Measurements from ENCODE around the gene TEX13D.
"Not testable (repeated sequence)": the region's sequence is repeated elsewhere in the genome, so short reads cannot be mapped to it uniquely, and the experiment has no call there.

The TEX13D gene

GRCh38 chrX:124332481-124333424 is at the start of gene TEX13D:
Gene TEX13D (plus strand): TSS chrX:124332660. CDS start chrX:124332918, 258 bp downstream.
- DNase-seq: no peak

DNA sequence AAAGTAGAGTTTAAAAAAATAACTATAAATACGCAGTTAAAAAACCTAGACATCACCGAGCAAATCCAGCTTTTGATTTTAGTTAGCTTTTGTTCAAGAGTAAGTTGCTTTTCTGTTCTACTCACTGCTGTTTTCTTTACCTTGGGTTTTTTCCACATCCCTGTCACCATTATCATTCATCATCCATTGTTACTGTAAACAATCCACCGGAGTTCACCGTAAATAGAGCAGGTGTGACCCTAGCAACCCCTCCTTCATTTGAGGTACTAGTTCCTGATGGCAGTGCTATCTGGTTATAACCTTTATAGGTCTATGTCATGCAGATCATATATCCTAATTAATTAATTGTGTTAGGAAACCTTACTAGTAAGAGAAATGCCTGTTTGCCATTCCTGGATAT is 43.0 kb upstream of the TEX13D start:
- DNase-seq: no peak

DNA sequence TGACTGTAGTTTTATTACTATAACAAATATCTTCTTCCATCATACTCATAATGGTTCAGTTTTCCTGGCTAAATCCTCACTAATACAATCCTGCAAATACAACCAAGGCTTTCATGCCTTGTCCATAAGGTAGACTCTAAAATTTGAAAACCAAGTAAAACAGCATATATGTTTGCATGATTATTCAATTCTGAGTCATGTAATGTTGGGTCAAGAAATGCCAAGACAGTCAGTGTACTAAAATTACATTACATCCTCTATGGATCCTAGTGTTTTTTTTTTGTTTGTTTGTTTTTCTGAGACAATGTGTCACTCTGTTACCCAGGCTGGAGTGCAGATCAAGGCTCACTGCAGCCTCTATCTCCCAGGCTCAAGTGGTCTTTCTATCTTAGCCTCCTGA is 38.6 kb upstream of the TEX13D start:
- DNase-seq: no peak

DNA sequence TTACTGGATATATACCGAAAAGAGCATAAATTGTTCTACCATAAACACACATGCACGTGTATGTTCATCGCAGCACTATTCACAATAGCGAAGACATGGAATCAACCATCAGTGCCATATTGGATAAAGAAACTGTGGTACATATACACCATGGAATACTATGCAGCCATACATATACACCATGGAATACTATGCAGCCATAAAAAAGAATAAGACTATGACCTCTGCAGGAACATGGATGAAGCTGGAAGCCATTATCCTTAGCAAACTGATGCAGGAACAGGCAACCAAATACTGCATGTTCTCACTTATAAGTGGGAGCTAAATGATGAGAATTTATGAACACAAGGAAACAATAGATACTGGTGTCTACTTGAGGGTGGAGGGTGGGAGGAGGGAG is 33.1 kb upstream of the TEX13D start:
- not testable (repeated sequence) for DNase-seq

DNA sequence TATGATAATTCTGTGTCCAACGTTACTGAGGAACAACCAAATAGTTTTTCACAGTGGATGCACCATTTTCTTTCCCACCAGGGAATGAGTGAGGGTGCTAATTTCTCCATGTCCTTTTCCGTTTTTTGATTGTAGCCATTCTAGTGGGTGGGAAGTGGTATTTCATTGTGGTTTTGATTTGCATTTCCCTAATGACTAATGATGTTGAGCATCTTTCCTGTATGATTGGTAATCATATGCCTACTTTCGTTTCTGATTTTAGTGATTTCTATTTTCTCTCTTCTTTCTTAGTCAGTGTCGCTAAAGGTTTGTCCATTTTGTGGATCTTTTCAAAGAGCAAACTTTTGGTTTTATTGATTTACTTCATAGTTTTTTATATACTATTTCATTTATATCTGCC is 32.1 kb upstream of the TEX13D start:
- DNase-seq: no peak

DNA sequence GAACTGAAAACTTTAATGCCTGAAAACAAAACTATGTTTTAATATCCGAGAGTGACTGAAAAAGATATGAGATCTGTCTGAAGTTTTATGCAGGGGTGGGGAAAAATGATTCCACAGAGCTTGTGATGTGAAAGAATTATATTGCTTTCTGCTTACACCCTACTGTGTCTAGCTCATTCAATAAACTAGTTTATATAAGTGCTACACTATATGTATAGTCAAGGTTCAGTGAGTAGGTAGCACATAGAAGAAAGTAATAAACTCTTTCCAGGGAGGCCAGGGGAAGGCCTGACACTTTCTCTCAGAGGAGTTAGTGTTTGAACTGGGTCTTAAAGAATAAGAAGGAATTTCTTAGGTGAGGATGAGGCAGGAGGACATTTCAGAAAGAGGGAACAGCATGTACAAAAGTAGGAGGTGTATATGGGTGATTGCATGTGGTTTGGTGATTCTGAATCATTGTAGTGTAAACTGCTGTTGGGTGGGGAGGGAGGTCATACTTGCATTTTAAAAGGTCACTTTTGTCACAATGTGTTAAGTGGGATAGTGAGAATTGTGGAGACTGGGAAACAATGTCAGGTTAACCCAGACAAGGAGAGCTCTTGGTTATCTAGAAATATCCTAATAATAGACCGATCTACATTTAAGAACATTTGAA is 25.1 kb upstream of the TEX13D start:
- no peak for DNase-seq

- no peak for DNase-seq
These were observed 6.7 kb upstream of the TEX13D start for GRCh38 chrX:124325732-124326131.

DNA sequence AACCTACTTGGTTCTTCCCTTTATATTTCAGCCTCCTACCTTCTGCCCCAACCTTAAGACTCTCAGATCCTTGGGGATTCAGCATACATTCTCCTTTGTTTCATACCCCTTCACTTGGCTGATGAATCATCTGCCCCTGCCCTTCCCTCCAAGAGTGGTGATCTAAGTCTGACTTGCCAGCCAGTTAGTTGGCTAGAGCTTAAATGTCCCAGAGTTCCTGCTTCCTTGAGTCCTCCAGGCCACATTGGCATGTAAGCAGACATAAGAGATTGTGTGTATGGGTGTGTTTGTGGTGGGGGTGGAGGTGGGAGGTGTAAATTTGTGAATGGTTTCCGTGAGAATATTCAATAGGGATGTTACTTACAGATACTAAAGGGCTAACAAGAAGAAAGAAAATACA is 3.7 kb upstream of the TEX13D start:
- DNase-seq: no peak

- DNase-seq: no peak
These were observed 1.4 kb downstream of the TEX13D start for GRCh38 chrX:124333862-124334261.

- not testable (repeated sequence) for DNase-seq
These were observed 2.1 kb downstream of the TEX13D start for GRCh38 chrX:124334555-124334954.

- DNase-seq: no peak
These were observed 3.1 kb downstream of the TEX13D start for GRCh38 chrX:124335598-124335997.

GRCh38 chrX:124337916-124338315 is 5.5 kb downstream of the TEX13D start:
- DNase-seq: no peak

DNA sequence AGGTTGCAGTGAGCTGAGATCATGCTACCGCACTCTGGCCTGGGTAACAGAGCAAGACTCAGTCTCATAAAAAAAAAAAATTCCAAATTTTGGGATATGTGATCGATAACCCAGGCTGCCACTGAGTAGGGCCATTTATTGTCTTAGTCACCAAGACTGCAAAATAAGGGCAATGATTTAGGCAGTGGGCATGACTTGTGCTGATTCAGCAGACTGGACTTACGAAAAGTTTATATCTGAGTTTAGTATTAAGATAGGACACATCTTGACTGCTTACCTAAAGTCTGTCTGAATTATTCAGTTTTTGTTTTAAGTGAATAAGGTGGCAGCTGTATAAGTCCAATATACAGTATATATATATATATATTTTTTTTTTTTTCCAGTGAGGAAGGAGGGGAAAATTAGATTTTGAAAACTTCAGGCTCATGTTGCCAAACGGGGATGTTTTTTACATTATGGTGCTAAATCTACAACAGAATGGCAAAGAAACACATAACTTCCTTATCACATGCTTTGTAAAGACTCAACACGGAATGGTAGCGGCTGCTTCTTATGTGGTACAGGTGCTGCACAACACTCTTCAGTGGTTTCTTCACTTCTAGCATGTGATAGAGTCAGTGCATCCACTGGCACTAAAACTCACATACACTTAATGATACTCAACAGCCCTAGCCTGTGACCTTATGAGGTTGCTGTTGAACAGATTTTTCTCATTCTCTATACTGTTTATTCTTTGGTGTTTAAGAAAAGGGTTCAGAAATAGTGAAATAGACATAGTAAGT is 6.5 kb downstream of the TEX13D start:
- peak; percentile 43 for DNase-seq

DNA sequence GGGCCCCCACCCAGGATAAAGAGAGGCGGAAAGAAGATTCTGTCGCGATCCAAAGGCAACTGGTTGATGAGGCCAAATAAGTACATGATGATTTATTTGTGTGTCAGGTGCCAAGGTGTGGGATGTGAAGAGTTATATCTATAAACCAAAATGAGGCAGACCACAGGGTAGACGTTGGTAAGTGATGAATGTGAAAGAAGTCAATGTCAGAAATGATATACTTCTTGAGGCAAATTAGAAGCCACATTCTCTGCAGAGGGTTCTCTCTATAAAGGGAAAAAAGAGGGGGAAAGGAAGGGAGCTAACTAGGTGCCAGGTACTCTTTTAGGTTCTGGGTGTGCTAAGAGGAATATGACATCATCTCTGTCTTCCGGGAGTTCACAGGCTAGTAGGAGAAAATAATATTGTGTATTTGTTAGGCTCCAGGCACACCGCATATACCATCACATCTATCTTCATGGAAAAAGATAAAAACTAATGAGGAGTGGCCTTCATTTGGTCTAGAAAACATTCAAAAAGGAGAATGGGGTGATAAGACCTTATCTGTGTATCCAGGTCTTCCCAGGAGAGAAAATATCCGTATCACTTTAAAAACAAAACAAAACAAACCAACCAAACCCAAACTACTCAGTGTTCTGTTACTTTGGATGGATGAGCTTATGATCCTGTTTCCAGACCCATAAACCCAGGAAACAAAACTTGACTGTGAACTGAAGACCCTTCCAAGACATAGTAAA is 9.1 kb downstream of the TEX13D start:
- DNase-seq: no peak

DNA sequence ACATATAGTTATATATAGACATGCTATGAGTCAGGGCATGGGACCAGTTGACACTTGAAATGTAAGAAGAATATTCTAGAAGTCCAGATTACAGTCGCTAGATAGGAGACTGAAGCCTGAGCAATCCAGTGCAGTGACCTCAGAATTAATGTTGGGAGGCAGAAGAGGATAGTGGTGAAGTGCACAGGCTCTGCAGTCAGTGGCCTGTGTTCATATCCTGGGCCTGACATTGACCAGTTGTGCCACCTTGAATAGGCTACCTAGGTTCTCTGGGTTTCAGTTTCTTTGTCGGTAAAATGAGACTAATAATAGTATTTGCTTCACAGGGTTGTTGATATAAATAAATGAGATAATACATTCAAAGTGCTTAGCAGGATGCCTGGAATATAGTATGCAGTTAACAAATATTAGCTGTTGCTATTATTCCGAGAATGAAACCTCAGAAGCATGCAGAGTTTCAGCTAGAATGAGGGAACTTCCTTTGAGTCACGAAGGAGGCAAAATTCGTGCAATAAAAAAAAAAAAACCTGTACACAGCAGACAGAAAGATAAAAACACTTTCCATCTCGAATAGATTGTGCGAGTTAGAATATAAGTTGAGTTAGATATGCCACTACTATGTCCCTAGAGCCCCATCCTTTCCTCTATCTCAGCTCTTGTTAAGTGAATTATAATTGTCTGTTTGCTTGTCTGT is 9.9 kb downstream of the TEX13D start:
- no peak for DNase-seq

DNA sequence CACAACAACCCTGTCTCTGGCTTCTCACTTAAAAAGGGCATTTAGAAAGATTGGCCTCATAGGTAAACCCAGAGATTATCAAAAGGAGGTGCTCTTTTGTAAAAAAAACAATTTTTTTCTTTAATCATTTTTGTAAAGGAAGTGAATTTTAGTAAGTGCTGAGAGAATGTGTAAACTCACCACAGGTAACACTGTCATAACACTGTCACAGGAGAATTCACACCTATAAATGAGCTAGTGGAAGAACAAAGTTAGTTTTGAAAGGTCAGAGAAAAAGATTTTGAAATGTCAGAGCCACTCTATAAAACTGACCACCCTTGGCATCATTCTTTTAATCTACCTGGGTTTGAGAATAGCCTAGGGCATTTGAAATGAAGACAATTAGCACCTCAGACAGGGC is 10.6 kb downstream of the TEX13D start:
- no peak for DNase-seq

GRCh38 chrX:124344246-124344645 is 11.8 kb downstream of the TEX13D start:
- no peak for DNase-seq

- peak; percentile 21 for DNase-seq
These were observed 13.8 kb downstream of the TEX13D start, which contains the start of gene SH2D1A for GRCh38 chrX:124346117-124346876. Gene SH2D1A (plus strand): TSS chrX:124346563. CDS start chrX:124346643, 80 bp downstream.

DNA sequence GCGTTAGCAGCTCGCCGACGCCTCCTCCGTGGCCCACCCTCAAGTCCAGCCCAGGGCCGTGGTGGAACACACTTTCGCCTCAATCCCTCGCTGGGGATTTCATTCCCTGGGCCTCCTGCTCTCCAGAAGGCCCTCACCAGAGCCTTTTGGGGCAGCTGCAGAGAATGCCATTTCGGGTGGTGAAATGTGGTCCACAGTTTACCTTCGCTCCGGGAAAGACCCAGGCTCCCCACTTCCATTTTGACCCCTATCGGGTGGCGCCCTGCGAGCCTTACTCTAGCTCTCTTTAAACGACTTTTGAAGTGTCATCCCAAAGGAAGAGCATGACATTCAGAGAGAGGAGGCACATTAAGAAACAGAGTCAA is 14.4 kb downstream of the TEX13D start:
- no peak for DNase-seq

DNA sequence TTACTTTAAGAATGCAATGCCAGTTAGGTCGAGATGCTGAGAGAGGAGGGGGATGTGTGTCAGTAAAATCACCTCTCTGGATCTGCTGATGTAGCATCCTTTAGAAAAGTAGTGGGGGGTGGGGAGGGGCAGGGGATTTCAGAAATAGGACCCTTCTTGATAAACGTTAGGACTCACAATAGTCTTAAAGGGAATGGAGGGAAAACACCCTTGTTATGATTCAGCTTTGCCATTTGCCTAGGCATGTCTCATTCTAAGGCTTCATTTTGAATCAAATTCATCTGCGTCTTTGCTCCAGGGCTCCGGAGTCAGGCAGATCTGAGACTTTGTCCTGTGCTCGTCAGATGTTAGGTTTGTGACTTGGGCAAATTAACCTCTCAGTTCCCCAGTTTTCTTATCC is 14.8 kb downstream of the TEX13D start:
- DNase-seq: no peak

GRCh38 chrX:124348182-124348581 is 15.7 kb downstream of the TEX13D start:
- no peak for DNase-seq

All from activated gamma-delta T cell treated with Interleukin-2 at 50 U/mL for 16 hours (primary cell).